Measurements from ENCODE around the gene ZBTB5. TPM values are rescaled to one million over a fixed set of nuclear protein-coding genes. Genes with fewer than 3 reads are reported as not detected.

The ZBTB5 gene
- total and polyA plus RNA-seq, 2 of the 8 experiments (the other 6 are each of a cell fraction or from before 2014, with no cell fraction given): 13.3 to 14.5 TPM

GRCh38 chr9:37395663-37396062 lies 69.6 kb downstream of the ZBTB5 start:
- Histone ChIP-seq H3K4ac (replicated peaks; ENCODE audit: insufficient read length, low read depth, low read length) (no peak overlapping the region), H4K5ac (ENCODE audit: insufficient read length, low read depth, low read length) (no peak overlapping the region), H3K9me3 (ENCODE audit: insufficient read depth in 2 of 2, low read depth in 1 of 2, low read length in 1 of 2) (no peaks in the 10 kb centered on the region), H2BK20ac (ENCODE audit: low read length) (no peak overlapping the region), H3K4me2 (ENCODE audit: insufficient read depth in 1 of 2, low read depth in 2 of 2, low read length in 2 of 2) (no peak overlapping the region), H2BK12ac (ENCODE audit: low read depth, low read length) (no peak overlapping the region), H3K18ac (ENCODE audit: extremely low read depth, low read length) (no peak overlapping the region), H3K27ac (ENCODE audit: low read depth, low read length) (no peak overlapping the region), H3K4me3 (ENCODE audit: extremely low read depth in 1 of 4, insufficient read depth in 2 of 4, low read depth in 3 of 4, low read length in 4 of 4) (no peak overlapping the region), H3K23ac (ENCODE audit: insufficient read length) (no peak overlapping the region), H3K27me3 (replicated peaks in 1 of 4; ENCODE audit: control insufficient read depth in 3 of 4, extremely low read depth in 1 of 4, insufficient read depth in 3 of 4, low read length in 3 of 4) (no peaks in the 10 kb centered on the region), H2AFZ (ENCODE audit: low read length) (no peak overlapping the region), H2AK5ac (ENCODE audit: low read depth, low read length) (no peak overlapping the region), H4K20me1 (replicated peaks in 1 of 2; ENCODE audit: control insufficient read depth in 1 of 2, insufficient read depth in 2 of 2, low read length in 2 of 2) (no peaks in the 10 kb centered on the region), H3K9ac (replicated peaks in 1 of 4; ENCODE audit: extremely low read depth in 1 of 4, low read depth in 3 of 4, low read length in 3 of 4) (no peak overlapping the region), H2BK15ac (ENCODE audit: low read length) (no peak overlapping the region), H3K36me3 (ENCODE audit: control insufficient read depth in 2 of 4, insufficient read depth in 4 of 4, low read length in 3 of 4) (no peaks in the 10 kb centered on the region), H3K14ac (ENCODE audit: insufficient read length) (no peak overlapping the region), H4K8ac (ENCODE audit: extremely low read depth, insufficient read depth, low read length) (no peak overlapping the region; the same call in 1 of the 2 replicates), H4K91ac (replicated peaks; ENCODE audit: insufficient read length, low read length) (no peak overlapping the region), H3K79me2 (ENCODE audit: control insufficient read depth in 1 of 2, insufficient read depth in 2 of 2, low read length in 2 of 2) (no peaks in the 10 kb centered on the region), H3K79me1 (ENCODE audit: low read depth, low read length) (no peaks in the 10 kb centered on the region), H2BK120ac (replicated peaks; ENCODE audit: low read depth, low read length) (no peak overlapping the region), H3K4me1 (replicated peaks in 1 of 4; ENCODE audit: control insufficient read depth in 3 of 4, insufficient read depth in 4 of 4, low read length in 3 of 4) (no peaks in the 10 kb centered on the region; a peak in 1 of 7 replicates), H3K23me2 (ENCODE audit: low read depth, low read length) (no peaks in the 10 kb centered on the region), H3K56ac (replicated peaks; ENCODE audit: insufficient read length, low read depth, low read length) (no peak overlapping the region), H2BK5ac (ENCODE audit: low read depth, low read length) (no peak overlapping the region)
- ChIA-PET POLR2A (ENCODE audit: partially characterized antibody) (interaction anchor here (1.2 kb wide), 1 partner anchor 27 kb away, joined by 3 read pairs; the partner anchor contains the start of gene GRHPR), CTCF (ENCODE audit: partially characterized antibody) (interaction anchor here (0.8 to 2.8 kb wide), 7 partner anchors 11 to 523 kb away, joined by 3 to 9 read pairs (median 3); no protein-coding TSS in a partner anchor)
- WGBS, 2 experiments (ENCODE audit: extremely low coverage in 1 of 2, insufficient coverage in 1 of 2, insufficient read length in 1 of 2, insufficient replicate concordance in 2 of 2, low coverage in 1 of 2, low lambda C conversion rate in 2 of 2, missing lambda C conversion rate in 1 of 2): 93% methylated on average over 8 of the region's 8 CpGs; no CpG with 5 or more reads in 1 of the 2 experiments
- no peak for FAIRE-seq
- TF ChIP-seq RAD21 (IDR thresholded peaks at IDR 0.05 in 1 of 2, conservative IDR thresholded peaks at IDR 0.05 in 1 of 2; ENCODE audit: low read depth in 2 of 2, low read length in 2 of 2) (no peak), CREB1 (IDR thresholded peaks at IDR 0.05) (no peak)
- DNase-seq (ENCODE audit: low read depth in 1 of 2, low spot score in 2 of 2): no peak

Measured in H1 (cell line).